Hematopoietic multipotent progenitor cell (in vitro differentiated cells): ENCODE measurements around the gene ACP1. TPM values are rescaled to one million over a fixed set of nuclear protein-coding genes. Genes with fewer than 3 reads are reported as not detected.
A peak's percentile ranks its signal among the peaks of the same experiment; 100 is the strongest.

Experiments
- DNase-seq, 3 donors: peaks; one replicate each; pipeline ENCODE4 v3.0.0-alpha.2; 2011 to 2015; ENCODE audit warnings: low read depth in 2 of 3, low spot score in 2 of 3
- total RNA-seq: library from RNA; depleted of rRNA; stranded (reverse); fragments of >200 nt; gene quantifications from one replicate; pipeline ENCODE4 v1.2.3, GENCODE V29; 2012

ACP1 gene
- total RNA-seq, 1 donor = 57.1 TPM

- no peak for DNase-seq
Observed at GRCh38 chr2:254241-254640, 10.5 kb upstream of the ACP1 start.

GRCh38 chr2:255195-255594 lies 9.6 kb upstream of the ACP1 start:
- no peak for DNase-seq

GRCh38 chr2:256094-256493 lies 8.7 kb upstream of the ACP1 start:
- DNase-seq = no peak

GRCh38 chr2:257429-257828 lies 7.3 kb upstream of the ACP1 start:
- DNase-seq = no peak

GRCh38 chr2:257842-258241 lies 6.9 kb upstream of the ACP1 start:
- DNase-seq = no peak

GRCh38 chr2:258933-259332 lies 5.8 kb upstream of the ACP1 start:
- DNase-seq = no peak

GRCh38 chr2:259789-260331 lies 4.9 kb upstream of the ACP1 start:
- no peak for DNase-seq

- no peak for DNase-seq
Observed at GRCh38 chr2:260507-261161, 4.1 kb upstream of the ACP1 start.

GRCh38 chr2:262117-262516 lies 2.6 kb upstream of the ACP1 start:
- no peak for DNase-seq

- no peak for DNase-seq
Observed at GRCh38 chr2:263022-263738, 1.6 kb upstream of the ACP1 start.

GRCh38 chr2:263774-264492 lies 814 bp upstream of the ACP1 start, which contains the start of gene SH3YL1:
TSS of gene SH3YL1 (minus strand) at chr2:264032. CDS start at chr2:263984, 48 bp downstream.
- DNase-seq = peak in 2 of 3 donors; percentile 32 to 37

- no peak for DNase-seq
Observed at GRCh38 chr2:268323-268722, 3.6 kb downstream of the ACP1 start.

- DNase-seq = no peak
Observed at GRCh38 chr2:269356-270030, 4.7 kb downstream of the ACP1 start.

GRCh38 chr2:270861-271260 lies 6.1 kb downstream of the ACP1 start:
- no peak for DNase-seq

- DNase-seq = no peak
Observed at GRCh38 chr2:271917-272316, 7.2 kb downstream of the ACP1 start.

GRCh38 chr2:273333-273732 lies 8.6 kb downstream of the ACP1 start:
- DNase-seq = no peak

- no peak for DNase-seq
Observed at GRCh38 chr2:274503-274902, 9.8 kb downstream of the ACP1 start.

GRCh38 chr2:275466-275865 lies 10.7 kb downstream of the ACP1 start:
- no peak for DNase-seq

- no peak for DNase-seq
Observed at GRCh38 chr2:278312-278926, 13.7 kb downstream of the ACP1 start.

GRCh38 chr2:278927-279320 lies 14.2 kb downstream of the ACP1 start:
- DNase-seq = no peak

GRCh38 chr2:279366-279765 lies 14.6 kb downstream of the ACP1 start:
- DNase-seq = no peak
